ENCODE data around the gene TNFAIP3.

Gene TNFAIP3

DNA sequence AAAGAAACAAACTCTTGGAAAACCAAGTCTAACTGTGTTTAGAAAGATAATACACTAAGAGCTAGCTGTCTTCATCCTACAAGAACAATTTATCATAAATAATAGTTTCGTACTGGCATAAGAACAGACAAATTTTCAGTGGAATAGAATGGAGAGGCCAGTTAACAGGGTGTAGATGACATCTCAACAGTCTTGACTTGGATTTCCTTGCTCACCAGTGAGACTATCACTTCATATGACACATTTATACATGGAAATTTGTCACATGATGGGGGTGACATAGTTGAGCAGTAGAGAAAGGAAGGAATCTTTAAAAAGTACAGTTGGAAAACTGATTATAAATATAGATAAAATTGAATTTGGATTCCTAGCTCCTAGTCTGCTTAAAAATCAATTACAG, 35.6 kb downstream of the TNFAIP3 start:
- DNase-seq (ENCODE audit: low read depth in 2 of 2) = no peak

DNA sequence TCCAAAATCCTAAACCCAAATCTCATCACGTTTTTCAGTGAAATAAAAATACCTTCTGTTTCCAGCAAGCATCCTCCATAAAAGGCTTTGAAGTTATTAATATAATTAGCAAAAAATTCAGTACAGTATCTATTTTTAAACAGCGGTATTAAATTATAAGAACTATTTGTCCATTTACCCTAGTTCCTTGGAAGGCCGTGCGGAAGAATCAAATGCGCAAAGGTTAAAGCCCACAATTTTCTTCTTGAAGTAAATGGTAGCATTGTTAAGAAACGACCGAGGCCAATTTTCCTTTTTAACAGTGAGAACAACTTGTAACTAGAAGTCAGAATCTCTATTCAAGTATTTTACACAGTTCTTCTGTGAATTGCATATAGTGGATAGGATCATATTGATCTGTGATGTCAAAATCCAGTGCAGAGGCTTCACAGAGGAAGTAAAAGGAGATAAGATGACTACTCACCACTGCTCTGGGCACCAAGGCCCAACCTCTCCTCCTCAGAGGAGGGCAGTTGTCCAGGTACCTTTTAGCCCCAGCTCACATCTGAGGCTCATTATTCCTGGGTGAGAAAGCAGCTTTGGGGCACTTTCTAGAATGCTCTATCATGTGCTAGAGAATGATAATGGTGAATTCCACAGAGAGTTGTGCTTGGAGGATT, 36.3 kb downstream of the TNFAIP3 start:
- DNase-seq (ENCODE audit: low read depth in 2 of 2) = no peak

DNA sequence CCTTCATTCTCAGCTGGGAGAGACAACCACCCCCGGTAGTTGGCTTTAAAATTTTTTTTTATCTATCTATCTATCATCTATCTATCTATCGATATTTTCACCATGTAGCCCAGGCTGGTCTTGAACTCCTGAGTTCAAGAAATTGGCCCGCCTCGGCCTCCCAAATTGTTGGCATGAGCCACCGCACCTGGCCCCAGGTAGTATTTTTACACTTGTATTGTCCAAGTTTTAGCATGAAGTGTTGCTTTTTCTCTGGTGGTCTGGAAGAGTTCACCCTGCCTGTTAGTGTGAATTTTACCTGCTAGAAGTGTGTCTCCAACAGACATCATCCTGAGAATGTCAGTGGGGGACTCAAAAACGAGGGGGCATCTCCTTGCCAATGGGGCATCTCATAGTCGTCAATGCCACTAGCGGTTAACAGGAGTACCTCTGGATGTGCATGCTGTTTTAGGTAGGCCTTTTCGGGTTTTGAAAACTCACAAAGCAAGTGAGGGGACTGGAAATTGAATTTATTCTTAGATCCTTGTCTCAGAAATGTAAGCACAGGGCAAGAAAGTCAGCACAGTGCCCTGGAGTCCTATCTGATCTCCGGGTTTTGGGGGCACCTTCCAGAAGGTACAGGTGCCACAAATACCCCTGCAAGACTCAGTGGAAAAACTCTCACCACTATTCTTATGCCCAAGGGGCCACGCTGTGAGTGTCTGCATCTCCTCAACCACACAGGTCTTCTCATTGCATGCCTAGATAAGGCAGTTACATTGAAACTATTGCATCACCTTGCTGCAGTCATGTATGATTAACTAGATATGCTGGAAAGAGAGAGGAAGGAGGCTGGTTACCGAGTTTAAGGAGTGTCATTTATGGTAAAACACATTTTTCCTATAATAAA, 37.1 kb downstream of the TNFAIP3 start:
- DNase-seq (ENCODE audit: low read depth in 2 of 2) = peak in 1 of 2 donors; percentile 28

DNA sequence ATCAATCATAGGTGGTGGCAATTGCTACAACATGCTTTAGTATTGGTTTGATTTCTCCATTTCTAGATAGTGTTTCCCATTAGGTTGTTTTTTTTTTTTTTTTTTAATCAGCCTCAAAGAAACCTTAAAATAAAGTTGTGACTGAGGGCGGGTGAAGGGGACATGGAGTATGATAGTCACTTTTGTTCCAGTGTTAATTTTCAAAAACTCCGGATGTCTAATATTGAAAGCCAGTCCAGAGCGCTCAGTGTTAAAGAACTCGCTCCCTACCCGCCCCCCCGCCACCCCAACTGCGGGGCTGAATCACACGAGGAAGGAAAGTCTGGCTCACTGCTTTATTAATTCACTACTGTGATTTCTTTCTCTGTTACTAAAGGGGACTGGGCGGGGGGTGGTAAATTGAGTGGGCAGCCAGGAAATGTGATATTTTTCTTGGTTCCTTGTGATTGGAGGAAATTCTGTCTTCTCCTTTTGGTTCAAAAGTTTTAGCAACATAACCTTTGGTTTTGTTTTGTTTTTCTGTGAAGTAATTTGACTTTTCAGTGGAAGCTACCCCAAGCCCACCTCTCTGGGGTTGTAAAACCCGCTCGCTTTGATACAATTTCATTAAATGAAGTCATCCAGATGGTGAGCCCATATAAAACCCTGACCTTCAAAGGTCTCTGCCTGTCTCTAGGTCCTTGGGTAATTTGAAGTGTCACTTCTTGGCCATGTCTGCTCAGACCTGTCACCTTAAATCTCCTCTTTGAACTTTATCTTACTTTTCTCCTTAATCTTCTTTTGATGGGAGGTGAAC, 38.0 kb downstream of the TNFAIP3 start:
- DNase-seq (ENCODE audit: low read depth in 2 of 2) = peak; percentile 79 to 89

DNA sequence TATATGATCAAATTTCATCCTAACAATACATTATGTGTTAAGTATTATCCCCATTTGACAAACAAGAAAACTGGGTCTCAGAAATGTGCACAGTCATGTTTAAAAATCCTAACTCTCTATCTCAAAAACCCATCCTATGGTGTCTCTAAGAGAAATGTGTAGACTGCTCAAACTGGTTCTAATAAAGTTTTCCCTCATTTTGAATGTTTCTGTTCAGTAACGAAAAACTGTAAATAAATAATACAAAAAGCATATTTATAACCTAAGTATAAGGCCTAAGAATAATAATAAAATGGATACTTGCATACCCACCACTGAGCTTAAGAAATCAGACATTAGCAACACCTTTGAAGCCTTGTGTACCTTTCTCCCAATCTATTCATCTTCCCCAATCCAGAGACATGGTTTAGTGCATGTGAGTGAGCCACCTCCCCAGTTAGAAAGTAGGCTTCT, 39.0 kb downstream of the TNFAIP3 start:
- DNase-seq (ENCODE audit: low read depth in 2 of 2) = no peak

DNA sequence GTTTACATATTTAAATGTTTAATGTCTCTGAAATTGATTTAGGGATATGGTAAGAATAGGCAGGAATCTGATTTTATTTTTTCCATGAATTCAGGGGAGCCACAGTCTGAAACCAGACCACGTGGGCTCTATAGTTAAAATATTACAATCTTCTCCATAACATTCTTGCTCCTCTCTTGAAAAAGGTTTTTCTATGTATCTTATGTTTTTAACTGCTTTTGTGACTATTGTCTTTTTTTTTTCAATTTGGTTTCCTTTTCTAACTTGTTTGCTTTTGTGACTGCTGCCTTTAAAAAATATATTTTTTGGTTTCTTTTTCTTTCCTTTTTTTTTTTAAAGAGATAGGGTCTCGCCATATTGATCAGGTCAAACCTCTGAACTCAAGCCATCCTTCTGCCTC, 40.1 kb downstream of the TNFAIP3 start:
- no peak for DNase-seq (ENCODE audit: low read depth in 2 of 2)

DNA sequence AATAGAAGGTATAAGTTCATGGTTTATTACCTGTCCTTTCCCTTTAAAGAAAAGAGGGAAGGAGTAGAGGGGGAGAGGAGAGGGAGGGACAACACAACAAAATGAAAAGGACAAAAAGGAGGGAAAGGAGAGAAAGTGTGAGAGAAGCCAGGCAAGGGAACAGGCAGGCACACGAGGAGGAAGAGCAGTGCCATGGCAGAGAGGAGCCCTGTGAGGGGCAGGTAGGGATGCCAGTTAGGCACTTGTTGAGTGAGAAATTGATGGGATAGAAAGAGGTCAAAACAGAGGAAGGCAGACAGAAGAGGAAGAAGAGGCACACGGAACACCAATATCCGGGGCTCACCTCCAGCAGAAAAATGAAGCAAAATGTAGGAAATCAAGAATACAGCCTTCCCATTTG, 42.5 kb downstream of the TNFAIP3 start:
- DNase-seq (ENCODE audit: low read depth in 2 of 2) = no peak

DNA sequence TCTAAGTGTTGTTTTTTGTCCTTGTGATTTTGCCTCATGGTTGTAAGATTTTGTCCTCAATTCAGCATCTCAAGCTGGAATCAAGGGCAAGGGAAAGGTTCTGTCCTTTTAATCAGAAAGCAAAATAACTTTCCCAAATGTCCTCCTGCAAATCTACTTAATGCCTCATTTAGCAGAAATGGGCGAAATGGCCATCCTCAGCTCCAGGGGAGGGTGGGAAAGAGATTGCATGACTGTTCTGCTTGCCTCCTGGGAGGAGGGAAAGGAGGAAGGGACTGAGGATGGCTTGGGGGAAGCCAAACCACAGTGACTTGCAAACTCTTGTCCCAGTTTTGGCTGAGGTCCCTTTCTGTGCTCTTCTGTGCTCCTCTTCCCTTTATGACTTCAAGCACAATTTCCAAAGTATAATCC, 43.4 kb downstream of the TNFAIP3 start:
- DNase-seq (ENCODE audit: low read depth in 2 of 2) = no peak

DNA sequence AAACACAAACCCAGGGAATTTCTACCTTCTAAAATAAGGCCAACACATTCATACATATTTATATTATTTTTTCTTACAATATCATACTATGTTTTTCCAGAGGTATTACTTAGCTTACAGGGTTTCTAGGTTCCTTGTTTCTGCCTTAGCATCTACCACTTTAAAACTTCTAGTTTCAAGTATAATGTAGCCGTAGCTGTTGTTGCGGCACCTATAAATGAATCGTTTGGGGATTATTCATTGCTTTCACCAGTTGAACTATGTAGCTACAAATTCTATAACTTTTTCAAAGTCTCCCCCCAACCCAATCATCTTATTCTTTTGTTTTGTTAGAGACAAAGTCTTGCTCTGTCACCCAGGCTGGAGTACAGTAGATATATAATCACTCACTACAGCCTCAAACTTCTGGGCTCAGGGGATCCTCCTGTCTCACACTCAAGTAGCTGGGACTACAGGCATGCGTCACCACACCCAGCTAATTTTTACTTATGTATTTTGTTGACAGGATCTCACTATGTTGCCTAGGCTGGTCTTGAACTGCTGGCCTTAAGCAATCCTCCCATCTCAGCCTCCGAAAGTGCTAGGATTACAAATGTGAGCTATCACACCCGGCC, 43.9 kb downstream of the TNFAIP3 start:
- no peak for DNase-seq (ENCODE audit: low read depth in 2 of 2)

DNA sequence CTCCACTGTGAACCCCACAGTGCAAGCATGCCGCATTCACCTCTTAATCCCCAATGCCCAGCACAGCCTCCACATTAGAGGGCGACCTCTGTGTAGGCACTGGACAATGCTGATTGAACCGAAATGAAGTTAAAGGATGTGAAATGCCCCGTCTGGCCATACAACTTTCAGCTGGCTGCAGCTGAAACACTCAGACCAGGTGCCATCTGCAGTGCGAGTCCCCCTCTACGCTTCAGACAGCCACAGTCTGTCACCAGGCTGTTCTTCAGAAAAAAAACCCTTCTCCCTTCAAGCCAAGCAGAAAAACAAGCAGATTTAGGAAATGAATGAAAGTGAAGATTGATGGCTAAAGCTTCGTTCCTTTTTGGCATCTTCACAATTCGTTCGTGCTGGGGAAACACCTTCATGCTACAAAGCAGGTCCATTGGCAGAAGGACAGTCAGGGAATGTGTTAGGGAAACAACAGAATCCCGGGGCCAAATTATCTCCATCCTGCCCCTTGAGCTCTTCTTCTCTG, 44.7 kb downstream of the TNFAIP3 start:
- DNase-seq (ENCODE audit: low read depth in 2 of 2) = no peak

DNA sequence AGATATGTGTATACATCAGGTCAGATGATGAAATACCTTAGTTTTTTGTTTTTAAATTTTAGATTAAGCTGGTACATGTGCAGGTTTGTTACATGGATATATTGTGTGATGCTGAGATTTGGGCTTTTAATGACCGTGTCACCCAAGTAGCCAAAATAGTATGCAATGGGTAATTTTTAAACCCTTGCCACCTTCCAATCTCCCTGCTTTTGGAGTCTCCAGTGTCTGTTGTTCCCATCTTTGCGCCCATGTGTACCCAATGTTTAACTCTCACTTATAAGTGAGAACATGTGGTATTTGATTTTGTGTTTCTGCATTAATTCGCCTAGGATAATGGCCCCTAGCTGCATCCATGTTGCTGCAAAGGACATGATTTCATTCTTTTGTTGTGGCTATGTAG, 45.8 kb downstream of the TNFAIP3 start:
- DNase-seq (ENCODE audit: low read depth in 2 of 2) = no peak

DNA sequence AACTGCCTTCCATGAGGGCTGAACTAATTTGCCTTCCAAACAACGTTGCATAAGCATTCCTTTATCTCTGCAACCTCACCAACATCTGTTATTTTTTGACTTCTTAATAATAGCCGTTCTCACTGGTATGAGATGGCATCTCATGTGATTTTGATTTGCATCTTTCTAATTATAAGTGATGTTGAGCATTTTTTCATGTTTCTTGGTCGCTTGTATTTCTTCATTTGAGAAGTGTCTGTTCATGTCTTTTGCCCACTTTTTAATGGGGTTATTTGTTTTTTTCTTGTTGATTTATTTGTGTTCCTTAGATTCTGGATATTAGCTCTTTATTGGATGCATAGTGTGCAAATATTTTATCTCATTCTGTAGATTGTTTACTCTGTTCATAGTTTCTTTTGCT, 46.4 kb downstream of the TNFAIP3 start:
- no peak for DNase-seq (ENCODE audit: low read depth in 2 of 2)

DNA sequence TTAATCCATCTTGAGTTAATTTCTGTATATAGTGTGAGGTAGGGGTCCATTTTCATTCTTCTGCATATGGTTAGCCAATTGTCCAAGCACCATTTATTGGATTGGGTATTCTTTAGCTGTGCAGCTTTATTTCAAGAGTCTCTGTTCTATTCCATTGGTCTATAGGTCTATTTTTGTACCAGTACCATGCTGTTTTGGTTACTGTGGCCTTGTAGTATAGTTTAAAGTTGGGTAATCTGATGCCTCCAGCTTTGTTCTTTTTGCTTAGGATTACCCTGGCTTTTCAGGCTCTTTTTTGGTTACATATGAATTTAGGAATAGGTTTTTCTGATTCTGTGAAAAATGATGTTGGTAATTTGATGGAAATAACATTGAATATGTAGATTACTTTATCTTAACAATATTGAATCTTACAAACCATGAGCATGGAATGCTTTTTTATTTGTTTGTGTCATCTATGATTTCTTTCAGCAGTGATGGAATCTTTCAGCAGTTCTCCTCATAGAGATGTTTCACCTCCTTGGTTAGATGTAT, 47.0 kb downstream of the TNFAIP3 start:
- no peak for DNase-seq (ENCODE audit: low read depth in 2 of 2)

DNA sequence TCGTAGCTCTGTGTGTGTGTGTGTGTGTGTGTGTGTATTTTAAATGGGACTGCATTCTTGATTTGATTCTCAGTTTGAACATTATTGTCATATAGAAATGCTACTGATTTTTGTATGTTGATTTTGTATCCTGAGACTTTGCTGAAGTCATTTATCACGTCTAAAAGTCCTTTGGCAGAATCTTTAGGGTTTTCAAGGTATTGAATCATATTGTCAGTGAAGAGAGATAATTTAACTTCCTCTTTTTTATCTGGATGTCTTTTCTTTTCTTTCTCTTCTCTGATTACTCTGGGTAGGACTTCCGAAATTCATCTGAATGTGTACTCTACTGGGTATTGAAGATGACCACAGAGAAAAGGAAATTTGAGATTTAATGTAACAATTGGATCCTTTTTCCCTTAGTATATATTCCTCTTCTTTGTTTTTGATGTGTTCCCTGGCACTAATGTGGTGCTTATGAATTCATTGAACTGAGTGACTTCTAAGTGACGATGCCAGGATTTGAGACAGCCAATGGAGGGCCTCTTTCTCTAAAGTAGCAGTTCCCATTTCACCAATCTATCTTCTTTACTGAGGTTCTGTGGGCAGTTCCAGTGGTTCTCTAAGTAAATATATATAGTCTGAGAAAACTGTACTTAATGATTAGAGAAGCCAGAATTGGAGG, 47.6 kb downstream of the TNFAIP3 start:
- no peak for DNase-seq (ENCODE audit: low read depth in 2 of 2)

DNA sequence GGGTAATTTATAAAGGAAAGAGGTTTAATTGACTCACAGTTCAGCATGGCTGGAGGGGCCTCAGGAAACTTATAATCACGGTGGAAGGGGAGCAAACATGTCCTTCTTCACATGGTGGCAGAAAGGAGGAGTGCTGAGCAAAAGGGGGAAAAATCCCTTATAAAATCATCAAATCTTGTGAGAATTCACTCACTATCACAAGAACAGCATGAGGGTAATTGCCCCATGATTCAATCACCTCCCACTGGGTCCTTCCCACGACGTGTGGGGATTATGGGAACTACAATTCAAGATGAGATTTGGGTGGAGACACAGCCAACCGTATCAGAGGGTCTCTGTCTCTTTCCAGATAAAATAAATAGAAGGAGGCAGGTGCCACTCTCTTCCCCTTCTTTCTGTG, 48.7 kb downstream of the TNFAIP3 start:
- no peak for DNase-seq (ENCODE audit: low read depth in 2 of 2)

DNA sequence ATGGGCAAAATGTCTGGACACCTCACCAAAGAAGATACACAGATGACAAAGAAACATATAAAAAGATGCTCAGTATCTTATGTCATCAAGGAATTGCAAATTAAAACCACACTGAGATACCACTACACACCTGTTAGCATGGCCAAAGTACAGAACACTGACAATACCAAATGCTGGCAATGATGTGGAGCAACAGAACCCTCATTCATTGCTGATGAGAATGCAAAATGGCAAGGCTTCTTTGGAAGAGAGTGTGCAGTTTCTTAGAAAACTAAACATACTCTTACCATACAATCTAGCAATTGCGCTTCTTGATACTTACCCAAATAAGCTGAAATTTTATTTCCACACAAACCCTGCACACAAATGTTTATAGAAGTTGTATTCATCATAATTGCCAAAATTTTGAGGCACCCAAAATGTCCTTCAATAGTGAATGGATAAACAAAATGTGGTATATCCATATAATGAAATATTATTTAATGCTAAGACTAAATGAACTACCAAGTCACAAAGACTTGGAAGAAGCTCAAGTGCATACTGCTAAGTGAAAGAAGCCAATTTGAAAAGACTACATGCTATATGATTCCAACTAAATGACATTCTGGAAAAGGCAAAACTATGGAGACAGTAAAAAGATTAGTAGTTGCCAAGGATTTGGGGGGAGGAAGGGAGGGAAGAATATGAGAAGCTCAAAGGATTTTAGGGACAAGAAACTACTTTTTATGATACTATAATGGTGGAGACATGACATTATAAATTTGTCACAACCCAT, 50.7 kb downstream of the TNFAIP3 start:
- no peak for DNase-seq (ENCODE audit: low read depth in 2 of 2)

DNA sequence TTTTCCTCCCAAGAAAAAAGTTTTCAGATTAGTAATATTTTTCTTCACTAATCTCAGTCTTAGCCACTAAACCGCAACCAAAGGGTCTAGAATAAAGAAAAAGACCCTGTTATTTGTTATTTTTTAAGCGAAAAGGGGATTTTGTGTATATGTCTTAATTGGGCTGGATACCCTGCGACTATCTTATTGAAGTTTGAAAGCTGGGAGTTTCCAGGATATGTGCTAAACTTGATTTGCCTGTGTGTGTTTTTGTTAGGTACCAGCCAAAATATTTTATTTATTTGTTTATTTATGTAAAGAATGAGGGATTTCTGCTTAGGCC, 52.4 kb downstream of the TNFAIP3 start:
- DNase-seq (ENCODE audit: low read depth in 2 of 2) = no peak

DNA sequence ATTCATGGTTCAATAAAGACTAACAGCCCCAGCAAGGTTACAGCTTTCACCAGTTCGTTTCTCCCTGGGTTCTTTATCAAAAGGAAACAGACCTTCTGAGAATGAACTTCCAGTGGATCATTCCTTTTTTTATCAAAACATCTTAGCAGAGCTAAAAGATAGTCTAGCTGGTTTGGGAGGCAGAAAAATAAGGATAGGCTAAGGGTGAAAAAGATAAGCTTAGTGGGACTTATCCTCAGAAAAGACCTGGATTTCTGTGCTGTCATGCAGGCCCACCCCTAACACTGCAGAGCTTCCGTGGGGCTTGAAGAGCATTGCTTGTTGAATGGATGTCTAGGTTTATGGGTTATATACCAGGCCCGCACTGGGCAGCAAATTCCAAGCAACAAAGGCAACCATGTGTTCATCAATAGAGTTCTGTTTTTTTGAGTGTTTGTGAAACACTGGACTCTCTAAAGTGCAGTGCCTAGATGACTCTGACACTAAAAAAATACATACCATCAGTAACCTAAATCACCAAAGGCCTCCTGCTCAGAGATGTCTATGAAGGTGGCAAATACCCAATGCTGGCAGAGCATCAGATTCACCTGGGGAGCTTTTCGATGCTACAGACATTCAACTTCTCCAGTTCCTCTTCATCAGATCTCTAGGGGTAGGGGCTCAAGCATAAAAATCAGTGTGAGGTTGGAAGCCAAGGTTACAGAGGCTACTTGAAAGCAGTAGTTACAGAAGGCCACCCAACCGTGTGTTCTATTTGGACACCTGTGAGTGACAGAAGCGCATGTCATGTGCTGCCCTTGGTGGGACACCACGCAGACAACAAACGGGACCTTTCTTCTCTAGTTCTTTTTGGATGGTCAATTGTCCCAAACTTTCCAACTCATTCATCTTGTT, 53.0 kb downstream of the TNFAIP3 start:
- no peak for DNase-seq (ENCODE audit: low read depth in 2 of 2)

DNA sequence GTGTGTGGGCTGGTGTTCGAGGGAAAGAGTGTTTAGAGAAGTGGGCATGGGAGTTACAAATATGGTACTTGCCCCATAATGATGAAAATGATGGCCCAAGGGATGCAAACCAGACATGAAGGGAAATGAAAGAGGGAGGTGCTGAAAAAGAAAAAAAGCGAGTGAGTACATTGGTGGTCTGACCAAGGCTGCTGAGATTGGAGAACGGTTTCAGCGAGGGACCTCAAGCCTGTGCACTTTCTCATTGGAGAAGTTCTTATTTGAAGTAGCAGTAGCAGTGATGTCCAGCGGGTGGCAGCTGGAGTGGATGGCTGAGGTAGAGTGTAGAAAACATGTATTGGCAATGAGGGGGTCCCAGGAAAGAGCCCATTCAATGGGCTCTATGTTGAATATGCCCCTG, 54.8 kb downstream of the TNFAIP3 start:
- no peak for DNase-seq (ENCODE audit: low read depth in 2 of 2)

All from stimulated activated CD8-positive, alpha-beta memory T cell treated with anti-CD3 and anti-CD28 coated beads, Interleukin-7, amount 100 ng/mL, for 4 hours (primary cell).